Mucosa of descending colon (tissue), 3 donors: ENCODE data around the gene TMEM121. TPM values are rescaled to one million over a fixed set of nuclear protein-coding genes. Genes with fewer than 3 reads are reported as not detected.

ENCODE experiments used
- ATAC-seq: fragments of 200-7000 bp; cut with Tn5 transposase; one replicate; pipeline ENCODE4 v1.9.1; 2020; ENCODE audit warnings: mild to moderate bottlenecking, moderate library complexity
- DNase-seq, 3 donors: peaks; one replicate each; pipeline ENCODE4 v3.0.0-alpha.2; 2020
- H3K36me3 ChIP-seq: fragments of 200-600 bp; one replicate; pipeline ENCODE4 v1.8.0; 2021; ENCODE audit warnings: low read depth, mild to moderate bottlenecking
- H3K4me1 ChIP-seq: fragments of 200-600 bp; one replicate; pipeline ENCODE4 v1.8.0; 2021; ENCODE audit warnings: low read depth, mild to moderate bottlenecking
- H3K4me3 ChIP-seq: fragments of 200-600 bp; one replicate; pipeline ENCODE4 v1.8.0; 2021; ENCODE audit warnings: mild to moderate bottlenecking
- H3K9me3 ChIP-seq: fragments of 200-600 bp; one replicate; pipeline ENCODE4 v1.8.0; 2021; ENCODE audit warnings: mild to moderate bottlenecking
- CTCF ChIP-seq: fragments of 200-600 bp; IDR thresholded peaks from one replicate; pipeline ENCODE4 v1.8.0; 2022; ENCODE audit warnings: antibody characterized with exemption, mild to moderate bottlenecking
- intact Hi-C, 2 donors: fragments of 100-400 bp; cut with DNase I in 1 of 2; cut with micrococcal nuclease in 1 of 2; formaldehyde crosslinking; loops; one replicate each; pipeline versions ENCODE4 v1.11.0 to v1.11.1; 2022; cut with DNase I, micrococcal nuclease
- total RNA-seq, 3 donors: library from RNA; stranded (reverse); fragmentation: NEBNext Ultra II Directional in 2 of 3; extraction: Animal tissue kit (Norgen Biotek cat#: 25700) in 2 of 3; gene quantifications; one replicate each; pipeline versions ENCODE4 v1.2.1 to v1.2.4, GENCODE V29; 2021 to 2023
- donor health status: DM: no; HTN: no; CAD: no; lungs with moderate emphysema.
- donor health status: DM: no; HTN: no; CAD: no.
- donor health status: DM: no; HTN: yes; CAD: no.

Gene TMEM121
- total RNA-seq, 3 donors from 2014 or later: 0.38 to 4.0 (median 1.0) TPM

- ATAC-seq (no peak), DNase-seq (peak in 1 of 3 donors; percentile 55)
- Histone ChIP-seq H3K9me3 (no peaks in the 10 kb centered on the region), H3K4me3 (peak overlapping the region; percentile 48), H3K36me3 (peaks cover 6% of the 10 kb centered on the region), H3K4me1 (peaks cover 42% of the 10 kb centered on the region)
- TF ChIP-seq CTCF: no peak
- intact Hi-C loops: no loop called here
These were observed 36.2 kb upstream of the TMEM121 start for GRCh38 chr14:105490267-105490571.

- TF ChIP-seq CTCF: peak; percentile 94
- Histone ChIP-seq H3K9me3 (no peaks in the 10 kb centered on the region), H3K36me3 (peaks cover 6% of the 10 kb centered on the region), H3K4me3 (peak within 1 kb of the TSS; percentile 48), H3K4me1 (peaks cover 39% of the 10 kb centered on the region)
- ATAC-seq (peak; percentile 68), DNase-seq (peak; percentile 99 to 100 (median 99))
- intact Hi-C loops: no loop called here
These were observed 35.6 kb upstream of the TMEM121 start, which contains the start of gene TEDC1 for GRCh38 chr14:105490572-105491365. TSS of gene TEDC1 (plus strand) at chr14:105491246. CDS start at chr14:105491376, 130 bp downstream.

GRCh38 chr14:105491366-105491973 lies 34.9 kb upstream of the TMEM121 start:
- DNase-seq (peak; percentile 85 to 92 (median 91)), ATAC-seq (peak; percentile 53)
- H3K4me1 ChIP-seq: peaks cover 32% of the 10 kb centered on the region
- peaks cover 6% of the 10 kb centered on the region for H3K36me3 ChIP-seq
- H3K9me3 ChIP-seq: no peaks in the 10 kb centered on the region
- intact Hi-C loops: no loop called here
- H3K4me3 ChIP-seq: peak overlapping the region; percentile 48
- no peak for TF ChIP-seq CTCF

GRCh38 chr14:105492031-105492970 lies 34.1 kb upstream of the TMEM121 start:
- intact Hi-C loops: no loop called here
- ATAC-seq: no peak
- peak; percentile 20 to 78 (median 55) for DNase-seq
- no peak for TF ChIP-seq CTCF
- Histone ChIP-seq H3K36me3 (peaks cover 6% of the 10 kb centered on the region), H3K4me3 (no peak overlapping the region), H3K4me1 (peaks cover 24% of the 10 kb centered on the region), H3K9me3 (no peaks in the 10 kb centered on the region)

GRCh38 chr14:105492971-105493871 lies 33.2 kb upstream of the TMEM121 start:
- no peak for TF ChIP-seq CTCF
- H3K9me3 ChIP-seq: no peaks in the 10 kb centered on the region
- ATAC-seq (no peak), DNase-seq (peak in 2 of 3 donors; percentile 37 to 61)
- no peak overlapping the region for H3K4me3 ChIP-seq
- peaks cover 15% of the 10 kb centered on the region for H3K4me1 ChIP-seq
- intact Hi-C loops: no loop called here
- H3K36me3 ChIP-seq: peaks cover 6% of the 10 kb centered on the region
